H1 (cell line): ENCODE measurements around the gene GSK3B. TPM values are rescaled to one million over a fixed set of nuclear protein-coding genes. Genes with fewer than 3 reads are reported as not detected.

Source experiments
- CTCF ChIA-PET: fragments of 300-600 bp; sonication (Branson Sonifier 250); formaldehyde crosslinking; loops from one replicate; lab custom pipeline; 2021; ENCODE audit not compliant: partially characterized antibody; lab: Charles Lee
- POLR2A ChIA-PET: fragments of 300-600 bp; sonication (Branson Sonifier 250); formaldehyde crosslinking; loops from one replicate; lab custom pipeline; 2021; ENCODE audit warnings: inconsistent platforms; ENCODE audit not compliant: partially characterized antibody; lab: Charles Lee
- DNase-seq, 2 experiments: peaks; one replicate each; pipeline versions ENCODE4 v3.0.0 to v3.0.0-alpha.2; 2010 to 2022; ENCODE audit warnings: low spot score in 2 of 2, low read depth in 1 of 2, mixed read lengths in 1 of 2
- FAIRE-seq: peaks from 2 replicates; lab custom pipeline; 2011; peaks lifted over from hg19 to GRCh38; lab: Jason Lieb, UNC
- H2AFZ ChIP-seq: 2 replicates; pipeline ENCODE4 v1.8.1; 2012; ENCODE audit warnings: low read length, inconsistent platforms
- H2AK5ac ChIP-seq: 2 replicates; pipeline ENCODE4 v1.6.1; 2013; ENCODE audit warnings: low read depth, low read length
- H2BK120ac ChIP-seq: replicated peaks from 2 replicates; pipeline ENCODE3; 2013; ENCODE audit warnings: low read depth, low read length, inconsistent platforms
- H2BK12ac ChIP-seq: 2 replicates; pipeline ENCODE4 v1.6.1; 2013; ENCODE audit warnings: low read depth, low read length
- H2BK15ac ChIP-seq: 2 replicates; pipeline ENCODE4 v1.6.1; 2013; ENCODE audit warnings: low read length
- H2BK20ac ChIP-seq: 2 replicates; pipeline ENCODE4 v1.6.1; 2013; ENCODE audit warnings: low read length
- H2BK5ac ChIP-seq: 2 replicates; pipeline ENCODE4 v1.6.1; 2013; ENCODE audit warnings: low read depth, low read length
- H3K14ac ChIP-seq: 2 replicates; pipeline ENCODE4 v1.6.1; 2013; ENCODE audit warnings: inconsistent platforms; ENCODE audit not compliant: insufficient read length
- H3K18ac ChIP-seq: 2 replicates; pipeline ENCODE4 v1.6.1; 2013; ENCODE audit warnings: low read length; ENCODE audit errors: extremely low read depth
- H3K23ac ChIP-seq: 2 replicates; pipeline ENCODE4 v1.6.1; 2013; ENCODE audit warnings: inconsistent platforms; ENCODE audit not compliant: insufficient read length
- H3K23me2 ChIP-seq: 2 replicates; pipeline ENCODE4 v1.6.1; 2013; ENCODE audit warnings: low read depth, low read length
- H3K27ac ChIP-seq: 2 replicates; pipeline ENCODE4 v1.6.1; 2011; ENCODE audit warnings: low read depth, low read length, inconsistent platforms
- H3K27me3 ChIP-seq, 4 experiments: replicated peaks in 1 of 4; 1 replicate in 1 of 4; 2 replicates in 3 of 4; pipeline versions ENCODE4 v1.6.1 to v1.8.1; 2011 to 2013; ENCODE audit warnings: low read length in 3 of 4, mild to moderate bottlenecking in 3 of 4, inconsistent platforms in 2 of 4, mixed read lengths in 2 of 4, moderate library complexity in 1 of 4; ENCODE audit not compliant: control insufficient read depth in 3 of 4, insufficient read depth in 3 of 4; ENCODE audit errors: extremely low read depth in 1 of 4
- H3K36me3 ChIP-seq, 4 experiments: 2 replicates each; pipeline versions ENCODE4 v1.6.1 to v1.8.1; 2011 to 2013; ENCODE audit warnings: mild to moderate bottlenecking in 4 of 4, low read length in 3 of 4, moderate library complexity in 2 of 4, control low read depth in 1 of 4, inconsistent platforms in 1 of 4; ENCODE audit not compliant: insufficient read depth in 4 of 4, control insufficient read depth in 2 of 4
- H3K4ac ChIP-seq: replicated peaks from 2 replicates; pipeline ENCODE3; 2013; ENCODE audit warnings: low read length, low read depth, mixed read lengths, inconsistent platforms; ENCODE audit not compliant: insufficient read length
- H3K4me1 ChIP-seq, 4 experiments: replicated peaks in 1 of 4; 1 replicate in 1 of 4; 2 replicates in 3 of 4; pipeline versions ENCODE4 v1.6.1 to v1.8.1; 2011 to 2013; ENCODE audit warnings: low read length in 3 of 4, inconsistent platforms in 2 of 4, mixed read lengths in 1 of 4; ENCODE audit not compliant: insufficient read depth in 4 of 4, control insufficient read depth in 3 of 4
- H3K4me2 ChIP-seq, 2 experiments: 2 replicates each; pipeline versions ENCODE4 v1.6.1 to v1.8.1; 2011 to 2013; ENCODE audit warnings: low read depth in 2 of 2, low read length in 2 of 2, control low read depth in 1 of 2, inconsistent platforms in 1 of 2, mild to moderate bottlenecking in 1 of 2; ENCODE audit not compliant: insufficient read depth in 1 of 2
- H3K4me3 ChIP-seq, 4 experiments: fragments of 200-600, 300-600 bp in 1 of 4; sonication (generic), shearing (Covaris generic), sonication (Bioruptor Twin) in 1 of 4; 2 replicates each; pipeline versions ENCODE4 v1.5.1 to v1.8.1; 2011 to 2016; ENCODE audit warnings: low read length in 4 of 4, low read depth in 3 of 4, control low read depth in 2 of 4, inconsistent platforms in 2 of 4, mild to moderate bottlenecking in 2 of 4, mixed read lengths in 1 of 4, moderate library complexity in 1 of 4; ENCODE audit not compliant: insufficient read depth in 2 of 4; ENCODE audit errors: extremely low read depth in 1 of 4
- H3K56ac ChIP-seq: replicated peaks from 2 replicates; pipeline ENCODE3; 2013; ENCODE audit warnings: low read depth, mild to moderate bottlenecking, mixed read lengths, low read length, inconsistent platforms; ENCODE audit not compliant: insufficient read length
- H3K79me1 ChIP-seq: 2 replicates; pipeline ENCODE4 v1.6.1; 2013; ENCODE audit warnings: low read depth, low read length, control low read depth
- H3K79me2 ChIP-seq, 2 experiments: 2 replicates each; pipeline versions ENCODE4 v1.6.1 to v1.8.1; 2012 to 2013; ENCODE audit warnings: low read length in 2 of 2, mild to moderate bottlenecking in 2 of 2, inconsistent platforms in 1 of 2; ENCODE audit not compliant: insufficient read depth in 2 of 2, control insufficient read depth in 1 of 2
- H3K9ac ChIP-seq, 4 experiments: replicated peaks in 1 of 4; 1 replicate in 1 of 4; 2 replicates in 3 of 4; pipeline versions ENCODE4 v1.6.1 to v1.8.1; 2011 to 2013; ENCODE audit warnings: low read depth in 3 of 4, low read length in 3 of 4, control low read depth in 2 of 4, mild to moderate bottlenecking in 2 of 4, moderate library complexity in 2 of 4, inconsistent platforms in 1 of 4; ENCODE audit errors: extremely low read depth in 1 of 4
- H3K9me3 ChIP-seq, 2 experiments: 2 replicates each; pipeline versions ENCODE4 v1.6.1 to v1.8.1; 2012 to 2013; ENCODE audit warnings: mild to moderate bottlenecking in 2 of 2, moderate library complexity in 2 of 2, control low read depth in 1 of 2, inconsistent platforms in 1 of 2, low read depth in 1 of 2, low read length in 1 of 2, mixed read lengths in 1 of 2; ENCODE audit not compliant: insufficient read depth in 2 of 2
- H4K20me1 ChIP-seq, 2 experiments: replicated peaks in 1 of 2; 2 replicates each; pipeline versions ENCODE3 to v1.8.1; 2011 to 2013; ENCODE audit warnings: inconsistent platforms in 2 of 2, low read length in 2 of 2, mild to moderate bottlenecking in 1 of 2; ENCODE audit not compliant: insufficient read depth in 2 of 2, control insufficient read depth in 1 of 2
- H4K5ac ChIP-seq: 2 replicates; pipeline ENCODE4 v1.6.1; 2013; ENCODE audit warnings: low read length, low read depth, mixed read lengths, inconsistent platforms; ENCODE audit not compliant: insufficient read length
- H4K8ac ChIP-seq: 2 replicates; pipeline ENCODE4 v1.8.0; 2013; ENCODE audit warnings: mild to moderate bottlenecking, moderate library complexity, low read length, inconsistent platforms; ENCODE audit not compliant: insufficient read depth; ENCODE audit errors: extremely low read depth
- H4K91ac ChIP-seq: replicated peaks from 2 replicates; pipeline ENCODE3; 2013; ENCODE audit warnings: low read length, mixed read lengths, inconsistent platforms; ENCODE audit not compliant: insufficient read length
- GABPA ChIP-seq: IDR thresholded peaks from 2 replicates; pipeline ENCODE4 v1.6.1; 2011; ENCODE audit warnings: mild to moderate bottlenecking, low read length, moderate library complexity, borderline replicate concordance; ENCODE audit not compliant: insufficient read depth
- WGBS, 2 experiments: shearing (Covaris generic) in 1 of 2; methylation state at CpG; one replicate each; pipeline versions ENCODE4 v1.1.6 to v1.1.7; 2013 to 2015; ENCODE audit warnings: low lambda C conversion rate in 2 of 2, mixed read lengths in 2 of 2, inconsistent platforms in 1 of 2, low coverage in 1 of 2, missing lambda C conversion rate in 1 of 2; ENCODE audit not compliant: insufficient replicate concordance in 2 of 2, insufficient coverage in 1 of 2, insufficient read length in 1 of 2; ENCODE audit errors: extremely low coverage in 1 of 2, missing lambda C conversion rate in 1 of 2; 5-methylcytosine and 5-hydroxymethylcytosine counted together
- polyA plus RNA-seq, 7 experiments: library from polyadenylated mRNA; depleted of rRNA in 3 of 7; stranded (reverse) in 5 of 7; unstranded in 2 of 7; fragments of >200 nt in 5 of 7; fragments of 200-250 nt in 2 of 7; gene quantifications; 1 replicate in 5 of 7; 2 replicates in 1 of 7; 4 replicates in 1 of 7; pipeline versions ENCODE4 v1.2.1 to v1.2.3, GENCODE V29; 2011 to 2013; ENCODE audit warnings: missing spikeins in 2 of 7, mixed read lengths in 2 of 7
- total RNA-seq: library from RNA; stranded (reverse); fragmentation: NEBNext Ultra II Directional; extraction: Animal tissue kit (Norgen Biotek cat#: 25700); gene quantifications from 2 replicates; pipeline ENCODE4 v1.2.1, GENCODE V29; 2021
- TF ChIP-seq, protein P1 (sequence below): IDR thresholded peaks from 2 replicates; pipeline ENCODE4 v1.6.1; 2011; ENCODE audit warnings: low read depth, mild to moderate bottlenecking, low read length; ENCODE audit not compliant: insufficient read depth

Gene GSK3B
- total and polyA plus RNA-seq, 2 of the 8 experiments (the other 6 are each of a cell fraction or from before 2014, with no cell fraction given), result 24.2 to 50.7 TPM

DNA sequence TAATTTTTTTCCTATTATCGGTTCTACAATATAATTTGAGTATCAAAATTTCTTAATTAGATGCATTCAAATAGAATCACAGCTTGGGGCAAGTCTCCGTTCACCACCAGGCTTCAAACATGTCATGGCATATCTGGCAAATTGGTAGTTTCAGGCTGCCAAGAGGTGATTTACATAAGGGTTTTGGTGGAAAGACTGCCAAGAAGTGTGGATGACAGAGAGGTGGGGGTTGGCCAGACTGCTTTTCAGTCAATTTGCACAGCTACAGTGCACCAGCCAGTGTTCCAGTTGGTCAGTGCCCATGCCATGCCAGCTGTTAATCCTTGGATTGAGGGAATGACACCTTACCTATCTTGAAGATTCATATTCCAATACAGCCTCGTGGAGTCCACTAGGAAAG, 8.4 kb upstream of the GSK3B start:
- Histone ChIP-seq H2BK12ac (no peak overlapping the region), H2AK5ac (no peak overlapping the region), H2BK120ac (no peak overlapping the region), H3K4ac (no peak overlapping the region), H3K18ac (no peak overlapping the region), H3K23me2 (no peaks in the 10 kb centered on the region), H4K5ac (no peak overlapping the region), H3K4me2 (no peak overlapping the region), H3K4me1 (no peaks in the 10 kb centered on the region), H4K91ac (no peak overlapping the region), H3K79me1 (no peaks in the 10 kb centered on the region; the same call in 1 of the 2 replicates), H3K79me2 (peaks cover 0 to 25% of the 10 kb centered on the region in 2 experiments; a peak in 2 of 4 replicates), H3K14ac (no peak overlapping the region), H3K9me3 (no peaks in the 10 kb centered on the region), H2BK15ac (no peak overlapping the region), H3K9ac (no peak overlapping the region), H3K27ac (no peak overlapping the region), H2BK5ac (no peak overlapping the region), H3K27me3 (no peaks in the 10 kb centered on the region), H2BK20ac (no peak overlapping the region), H3K4me3 (no peak overlapping the region), H3K23ac (no peak overlapping the region), H4K8ac (no peak overlapping the region), H3K36me3 (peaks cover 0 to 19% (median 0%) of the 10 kb centered on the region in 4 experiments; a peak in 2 of 8 replicates), H3K56ac (no peak overlapping the region), H2AFZ (no peak overlapping the region), H4K20me1 (no peaks in the 10 kb centered on the region)
- WGBS, 2 experiments, result 85% methylated on average over 3 of the region's 3 CpGs; no CpG with 5 or more reads in 1 of the 2 experiments
- ChIA-PET CTCF (interaction anchor here (1.0 kb wide), 1 partner anchor 210 kb away, joined by 3 read pairs; no protein-coding TSS in a partner anchor), POLR2A (interaction anchor here (0.8 to 1.3 kb wide), 3 partner anchors 9 to 62 kb away, joined by 3 read pairs; no protein-coding TSS in a partner anchor)
- DNase-seq, result no peak
- FAIRE-seq, result no peak
- TF ChIP-seq, protein P1, sequence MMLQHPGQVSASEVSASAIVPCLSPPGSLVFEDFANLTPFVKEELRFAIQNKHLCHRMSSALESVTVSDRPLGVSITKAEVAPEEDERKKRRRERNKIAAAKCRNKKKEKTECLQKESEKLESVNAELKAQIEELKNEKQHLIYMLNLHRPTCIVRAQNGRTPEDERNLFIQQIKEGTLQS, result no peak
- TF ChIP-seq GABPA, result no peak
